Measurements from ENCODE around the gene TP73.

- TF ChIP-seq CTCF (conservative IDR thresholded peaks at IDR 0.05; ENCODE audit: low read depth, low read length) (no peak), EZH2 (IDR thresholded peaks at IDR 0.05; ENCODE audit: low read length, unreplicated experiment) (no peak), EZH2phosphoT487 (IDR thresholded peaks at IDR 0.05; ENCODE audit: borderline replicate concordance, low read length) (no peak)
Measured at GRCh38 chr1:3740042-3740441, 87.7 kb downstream of the TP73 start.

Measured in PC-3 (cell line).